Head of caudate nucleus (tissue), 42 donors: Measurements from ENCODE around the gene CYP51A1.
"Not testable (repeated sequence)": the region's sequence is repeated elsewhere in the genome, so short reads cannot be mapped to it uniquely, and the experiment has no call there.

Experiments
- DNase-seq, 42 donors: peaks; one replicate each; pipeline versions ENCODE4 v3.0.0 to v3.0.0-alpha.2; 2020 to 2021; ENCODE audit warnings: mixed read lengths in 7 of 42
- intact Hi-C: fragments of 100-400 bp; cut with DNase I; formaldehyde crosslinking; loops from one replicate; pipeline ENCODE4 v1.15.0; 2022

Gene CYP51A1

DNA sequence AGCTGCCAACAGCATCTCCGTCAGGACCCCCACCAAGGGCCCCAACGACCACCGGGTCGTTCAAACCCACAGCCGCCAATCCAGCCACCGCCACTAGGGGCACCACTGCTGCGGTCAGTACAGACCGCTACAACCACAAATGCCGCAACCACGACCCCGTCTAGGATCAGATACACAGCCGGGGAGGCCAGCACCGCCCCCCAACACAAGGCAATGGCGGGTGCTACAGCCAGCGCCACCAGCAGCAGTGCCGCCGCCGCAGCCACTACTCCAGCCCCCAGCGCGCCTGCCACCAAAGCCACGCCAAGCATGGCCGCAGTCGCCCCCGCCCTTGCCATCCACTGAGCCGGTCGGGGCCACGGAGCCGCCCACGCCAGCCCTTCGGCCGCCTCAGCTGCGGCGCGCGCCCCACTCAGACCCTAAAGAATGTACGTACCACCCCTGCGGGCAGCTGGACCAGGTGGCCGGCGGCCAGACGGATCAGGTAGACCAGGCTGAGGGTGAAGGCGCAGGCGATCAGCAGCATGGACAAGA lies 473 bp downstream of the CYP51A1 start:
- intact Hi-C loops = loop anchor here (5.0 kb wide), 1 partner anchor 113 kb away; the partner anchor contains the start of genes ANKIB1 and KRIT1
- peak; percentile 33 to 87 (median 72) for DNase-seq

DNA sequence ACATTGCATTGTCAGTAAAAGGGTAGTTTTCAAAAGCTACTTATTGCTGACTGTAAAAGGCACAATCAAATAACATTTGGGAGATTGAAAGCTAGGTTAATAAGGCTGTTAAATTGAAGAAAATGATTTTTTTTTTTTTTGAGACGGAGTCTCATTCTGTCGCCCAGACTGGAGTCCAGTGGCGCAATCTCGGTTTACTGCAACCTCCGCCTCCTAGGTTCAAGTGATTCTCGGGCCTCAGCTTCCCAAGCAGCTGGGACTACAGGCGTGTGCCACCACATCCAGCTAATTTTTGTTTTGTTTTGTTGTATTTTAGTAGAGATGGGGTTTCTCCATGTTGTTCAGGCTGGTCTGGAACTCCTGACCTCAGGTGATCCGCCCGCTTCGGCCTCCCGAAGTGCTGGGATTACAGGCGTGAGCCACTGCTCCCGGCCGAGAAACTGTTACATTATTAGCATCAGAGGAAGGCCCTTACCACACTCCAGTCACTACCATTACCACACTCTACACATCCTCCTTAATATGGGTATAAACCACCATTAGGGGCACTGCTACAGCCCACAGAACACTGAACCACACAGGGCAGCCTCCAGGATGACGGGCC lies 1.0 kb downstream of the CYP51A1 start:
- DNase-seq = peak in 3 of 42 donors; percentile 4 to 39 (median 12)
- intact Hi-C loops = loop anchor here (5.0 kb wide), 1 partner anchor 114 kb away; the partner anchor contains the start of genes ANKIB1 and KRIT1

DNA sequence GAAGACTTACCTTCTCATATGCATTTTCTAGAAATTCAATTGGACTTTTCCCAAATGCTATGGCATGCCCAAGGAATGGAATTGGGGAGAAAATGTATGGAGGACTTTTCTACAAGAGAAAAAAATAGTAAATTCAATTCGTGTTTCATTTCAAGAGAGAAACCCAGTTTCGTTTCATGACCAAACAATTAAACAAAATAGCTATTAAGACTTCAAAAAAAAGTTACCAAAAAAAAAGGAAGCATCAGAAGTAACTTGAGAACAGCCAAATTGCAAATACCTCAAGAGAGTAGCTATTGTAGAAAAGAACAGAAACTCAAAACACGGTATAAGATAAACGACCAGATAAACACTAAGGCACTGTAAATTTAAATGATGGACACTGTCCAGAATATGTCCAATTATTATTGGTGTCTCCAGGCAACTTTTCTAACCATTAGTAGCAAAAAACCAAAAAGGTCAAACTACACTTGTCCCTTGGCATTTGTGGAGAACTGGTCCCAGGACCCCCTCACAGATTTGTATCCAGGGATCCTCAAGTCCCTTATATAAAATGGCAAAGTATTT lies 2.4 kb downstream of the CYP51A1 start:
- intact Hi-C loops = loop anchor here (5.0 kb wide), 1 partner anchor 115 kb away; the partner anchor contains the start of genes ANKIB1 and KRIT1
- no peak for DNase-seq

DNA sequence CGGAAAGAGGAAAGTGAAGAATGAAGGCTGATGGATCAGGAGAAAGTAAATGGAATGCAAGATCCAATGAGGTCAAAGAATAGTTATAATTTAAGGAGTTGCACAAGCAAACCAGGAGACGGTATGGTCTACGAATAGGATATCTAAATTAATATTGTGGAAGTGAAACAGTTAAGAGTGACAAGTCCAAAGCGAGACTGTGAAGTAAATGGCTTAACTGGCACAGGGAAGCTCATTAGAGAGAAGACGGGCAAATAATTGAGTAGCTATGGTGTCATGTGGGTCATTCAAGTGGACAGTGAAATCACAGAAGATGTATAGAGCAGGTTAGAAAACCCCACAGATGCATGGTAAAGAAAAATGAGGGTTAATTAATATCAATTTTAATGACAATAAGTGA lies 3.2 kb downstream of the CYP51A1 start:
- intact Hi-C loops = loop anchor here (5.0 kb wide), 1 partner anchor 116 kb away; the partner anchor contains the start of genes ANKIB1 and KRIT1
- no peak for DNase-seq

DNA sequence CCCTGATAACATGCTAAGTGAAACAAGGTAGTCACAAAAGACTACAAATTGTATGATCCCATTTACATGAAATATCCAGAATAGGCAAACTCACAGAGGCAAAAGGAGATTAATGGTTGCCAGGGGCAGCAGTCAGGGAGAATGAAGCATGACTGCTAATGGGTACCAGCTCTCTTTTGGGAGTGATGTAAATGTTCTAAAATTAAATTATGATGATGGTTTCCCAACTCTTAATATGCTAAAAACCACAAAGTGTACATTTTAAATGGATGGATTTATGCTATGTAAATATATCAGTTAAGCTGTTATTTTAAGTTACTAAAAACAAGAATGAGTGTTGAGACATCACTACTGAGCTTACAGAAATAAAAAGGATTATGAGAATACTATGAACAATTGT lies 12.6 kb downstream of the CYP51A1 start:
- DNase-seq = no peak
- intact Hi-C loops = no loop called here

DNA sequence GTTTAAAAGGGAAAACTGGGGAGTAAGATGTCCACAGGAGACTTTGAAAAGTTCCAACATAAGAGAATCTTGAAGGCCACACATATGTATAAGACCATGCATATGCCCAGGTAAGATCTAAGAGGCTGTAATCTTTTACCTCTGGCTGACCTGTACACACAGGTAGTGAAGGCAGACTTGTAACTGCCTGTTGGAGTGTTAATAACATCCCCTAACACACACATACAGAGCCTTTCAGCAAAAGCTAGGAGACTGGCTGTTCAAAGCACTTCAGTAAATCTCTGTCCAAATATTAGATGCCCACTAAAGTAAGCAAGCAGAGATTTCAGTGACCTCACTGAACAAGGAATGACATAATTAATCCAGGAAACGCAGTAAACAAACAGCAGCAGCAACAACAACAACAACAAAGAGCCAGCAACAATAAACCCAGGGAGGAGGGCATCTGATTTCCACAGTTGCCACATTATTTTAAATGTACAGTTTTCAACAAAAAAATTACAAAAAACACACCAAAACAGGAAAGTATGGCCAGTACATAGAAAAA lies 15.0 kb downstream of the CYP51A1 start:
- DNase-seq = no peak
- intact Hi-C loops = no loop called here

DNA sequence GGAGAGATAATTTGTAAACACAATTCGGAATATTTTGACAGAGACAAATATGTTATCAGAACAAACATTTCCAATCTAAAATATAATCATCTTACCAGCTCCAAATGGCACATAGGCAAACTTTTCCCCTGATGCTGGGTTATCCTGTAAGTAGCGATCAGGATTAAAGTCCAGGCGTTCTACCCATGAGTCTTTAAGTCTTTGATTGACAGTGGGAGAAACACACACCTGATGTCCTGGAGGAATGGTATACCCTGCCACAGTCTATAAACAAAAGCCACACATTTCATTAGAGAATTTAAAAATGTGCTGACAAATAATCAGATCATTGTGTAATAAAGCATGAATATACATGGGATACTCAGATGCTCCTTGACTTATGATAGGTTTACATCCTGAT lies 17.3 kb downstream of the CYP51A1 start:
- intact Hi-C loops = no loop called here
- no peak for DNase-seq

DNA sequence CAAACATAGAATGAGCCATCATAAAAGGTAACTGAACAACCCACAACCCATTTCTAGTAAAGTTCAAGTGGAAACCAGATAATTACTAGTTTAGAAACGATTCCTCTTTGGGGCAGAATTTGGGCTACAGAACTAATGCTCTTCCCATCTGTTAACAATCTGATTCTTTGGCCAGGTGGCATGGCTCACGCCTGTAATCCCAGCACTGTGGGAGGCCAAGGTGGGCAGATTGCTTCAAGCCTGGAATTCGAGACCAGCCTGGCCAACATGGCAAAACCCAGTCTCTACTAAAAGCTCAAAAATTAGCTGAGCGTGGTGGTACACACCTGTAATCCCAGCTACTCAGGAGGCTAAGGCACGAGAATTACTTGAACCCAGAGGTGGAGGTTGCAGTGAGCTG lies 18.5 kb downstream of the CYP51A1 start:
- intact Hi-C loops = no loop called here
- DNase-seq = no peak

DNA sequence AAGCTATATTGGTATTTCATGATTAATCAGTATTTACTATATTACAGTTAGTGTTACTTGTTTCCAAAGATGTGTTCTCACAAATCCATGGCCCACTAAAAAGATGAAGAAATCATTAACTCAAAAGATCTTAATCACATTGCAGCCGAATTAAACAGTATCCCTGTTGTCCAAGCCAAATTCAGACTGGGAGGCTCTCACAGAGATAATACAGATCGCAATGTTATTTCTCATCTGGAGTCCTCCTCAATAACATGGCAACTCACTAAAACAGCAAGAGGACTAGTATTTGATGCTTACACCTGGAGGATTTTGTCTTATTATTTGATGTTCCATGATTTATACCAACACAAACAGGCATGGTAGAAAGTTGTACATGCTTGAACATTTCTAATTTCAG lies 23.4 kb downstream of the CYP51A1 start:
- intact Hi-C loops = loop anchor here (5.0 kb wide), 1 partner anchor 34 kb away; no protein-coding TSS in a partner anchor
- DNase-seq = no peak

DNA sequence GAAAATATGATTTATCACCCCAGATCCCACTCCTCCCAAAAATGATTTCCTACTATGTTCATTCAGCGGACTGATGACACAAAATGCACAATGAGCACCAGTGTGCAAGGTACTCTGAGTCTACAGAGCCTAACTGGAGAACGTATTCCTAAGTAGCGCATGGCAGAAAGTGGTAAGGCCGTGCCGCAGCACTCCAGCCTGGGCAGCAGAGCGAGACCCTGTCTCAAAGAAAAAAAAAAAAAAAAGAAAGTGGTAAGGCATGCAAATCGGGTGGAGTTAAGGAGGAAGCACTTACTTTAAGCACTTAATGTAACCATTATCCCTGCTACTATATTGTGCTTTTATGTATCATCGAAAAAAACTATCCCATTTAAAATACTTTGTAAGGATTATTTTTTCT lies 25.5 kb downstream of the CYP51A1 start:
- intact Hi-C loops = no loop called here
- DNase-seq = no peak

DNA sequence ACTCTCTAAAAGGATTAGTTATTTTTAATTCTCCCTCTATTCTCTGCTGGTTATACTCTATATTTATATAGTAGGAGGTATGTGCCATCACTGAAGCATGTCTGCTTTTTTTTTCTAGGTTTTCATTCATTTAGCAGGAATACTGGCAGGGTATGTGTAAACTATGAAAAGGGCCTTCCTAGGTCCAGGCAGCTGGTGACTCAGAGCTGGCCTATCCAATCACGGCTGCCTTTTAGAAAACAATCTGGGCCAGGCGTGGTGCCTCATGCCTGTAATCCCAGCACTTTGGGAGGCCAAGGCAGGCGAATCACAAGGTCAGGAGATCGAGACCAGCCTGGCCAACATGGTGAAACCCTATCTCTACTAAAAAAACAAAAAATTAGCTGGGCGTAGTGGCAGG lies 31.4 kb downstream of the CYP51A1 start:
- DNase-seq, intact Hi-C loops: not testable (repeated sequence)

DNA sequence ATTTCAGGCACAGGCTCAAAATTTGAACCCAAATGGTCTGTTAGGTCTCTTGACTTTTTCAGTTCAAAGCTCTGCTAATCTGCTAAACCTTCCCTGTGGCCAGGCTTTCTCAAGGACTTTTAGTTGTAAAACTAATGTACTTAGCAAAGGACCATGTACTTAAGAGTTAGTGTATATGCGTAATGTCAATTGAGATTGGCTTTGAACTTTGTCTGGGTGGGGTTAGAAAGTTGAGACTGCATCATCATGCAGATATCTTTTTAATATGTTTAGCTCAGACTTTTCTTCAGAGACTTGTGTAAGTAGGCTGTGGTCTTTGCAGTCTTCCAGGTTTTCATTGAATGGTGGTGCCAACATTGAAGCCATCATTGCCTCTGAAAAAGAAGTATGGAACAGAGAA lies 33.7 kb downstream of the CYP51A1 start:
- intact Hi-C loops = no loop called here
- no peak for DNase-seq

DNA sequence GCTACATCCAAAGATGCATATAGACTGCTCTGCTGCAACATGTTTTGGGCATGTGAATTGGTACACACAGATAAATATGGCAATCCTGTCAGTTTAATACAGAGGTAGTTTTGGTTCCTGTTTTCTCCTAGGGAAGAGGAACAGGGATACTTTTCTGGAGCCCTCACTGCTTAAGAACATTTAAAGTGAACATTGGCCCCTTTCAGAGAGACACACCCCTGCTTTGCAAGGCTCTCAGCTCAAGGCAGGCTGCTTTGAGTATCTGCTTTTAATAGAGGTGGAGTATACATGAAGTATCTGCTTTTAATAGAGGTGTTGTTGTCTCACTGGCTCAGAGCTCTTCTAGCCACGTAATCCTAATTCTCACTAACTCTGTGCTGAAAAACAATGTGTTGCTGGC lies 38.9 kb downstream of the CYP51A1 start:
- no peak for DNase-seq
- intact Hi-C loops = no loop called here

DNA sequence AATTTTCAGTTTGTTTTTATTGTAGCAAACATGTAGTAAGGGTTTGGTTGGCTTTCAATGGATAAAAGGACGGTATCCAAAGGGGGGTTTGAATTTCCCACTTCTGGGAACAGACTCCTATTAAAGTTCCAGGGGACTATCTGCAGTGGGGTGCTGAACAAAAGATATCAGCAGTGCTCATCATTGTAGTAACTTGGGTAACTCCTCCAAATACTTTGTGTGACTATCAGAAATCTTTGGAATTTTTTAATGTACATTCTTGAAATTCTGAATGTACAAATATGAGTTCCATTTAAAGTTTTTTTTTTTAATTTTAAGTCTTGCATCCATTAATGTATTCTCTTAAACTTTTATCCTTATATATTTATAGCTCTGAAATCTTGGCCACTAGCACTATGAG lies 42.1 kb downstream of the CYP51A1 start:
- no peak for DNase-seq
- intact Hi-C loops = no loop called here

DNA sequence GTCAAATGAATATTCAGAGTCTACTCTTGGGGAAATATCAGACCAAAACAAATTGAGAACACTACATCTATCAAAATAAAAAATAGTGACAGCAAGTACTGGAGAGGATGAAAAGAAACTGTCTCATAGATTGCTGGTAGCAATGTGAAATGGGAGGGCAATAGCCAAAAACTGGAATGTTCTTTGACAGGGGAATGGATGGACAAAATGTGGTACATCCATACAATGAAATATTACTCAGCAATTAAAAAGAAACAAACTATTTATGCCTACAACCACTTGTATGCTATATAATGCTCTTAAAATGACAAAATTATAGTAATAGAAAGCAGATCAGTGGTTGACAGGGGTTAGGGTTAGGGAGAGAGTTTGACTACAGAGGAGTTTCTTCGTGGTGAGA lies 46.0 kb downstream of the CYP51A1 start:
- intact Hi-C loops = no loop called here
- DNase-seq = no peak

DNA sequence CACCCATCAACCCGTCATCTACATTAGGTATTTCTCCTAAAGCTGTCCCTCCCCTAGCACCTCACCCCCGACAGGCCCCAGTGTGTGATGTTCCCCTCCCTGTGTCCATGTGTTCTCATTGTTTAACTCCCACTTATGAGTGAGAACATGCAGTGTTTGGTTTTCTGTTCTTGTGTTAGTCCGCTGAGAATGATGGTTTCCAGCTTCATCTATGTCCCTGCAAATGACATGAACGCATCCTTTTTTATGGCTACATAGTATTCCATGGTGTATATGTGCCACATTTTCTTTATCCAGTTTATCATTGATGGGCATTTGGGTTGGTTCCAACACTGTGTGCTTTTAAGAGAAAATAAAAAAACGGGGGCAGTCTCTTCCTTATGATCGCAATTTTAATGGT lies 50.4 kb downstream of the CYP51A1 start:
- intact Hi-C loops, DNase-seq: not testable (repeated sequence)

DNA sequence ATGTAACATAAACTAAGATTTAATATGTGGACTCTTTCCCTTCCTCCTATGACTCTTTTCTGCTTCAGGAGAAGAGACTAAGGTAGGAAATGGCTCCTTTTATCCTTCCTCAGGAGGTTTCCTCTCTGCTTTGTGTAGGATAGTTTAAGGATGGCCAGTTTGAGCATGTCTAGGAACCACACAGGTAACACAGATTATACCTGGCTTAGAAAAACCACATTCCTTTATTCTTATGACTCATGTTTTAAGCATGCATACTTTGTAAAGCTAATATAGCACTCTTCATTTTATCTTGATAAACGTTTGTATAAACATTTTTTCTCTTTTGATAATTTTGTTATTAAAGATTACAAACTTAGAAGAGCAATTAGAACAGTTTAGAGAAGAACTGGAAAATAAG lies 57.8 kb downstream of the CYP51A1 start:
- DNase-seq = no peak
- intact Hi-C loops = loop anchor here (5.0 kb wide), 1 partner anchor 36 kb away; no protein-coding TSS in a partner anchor

DNA sequence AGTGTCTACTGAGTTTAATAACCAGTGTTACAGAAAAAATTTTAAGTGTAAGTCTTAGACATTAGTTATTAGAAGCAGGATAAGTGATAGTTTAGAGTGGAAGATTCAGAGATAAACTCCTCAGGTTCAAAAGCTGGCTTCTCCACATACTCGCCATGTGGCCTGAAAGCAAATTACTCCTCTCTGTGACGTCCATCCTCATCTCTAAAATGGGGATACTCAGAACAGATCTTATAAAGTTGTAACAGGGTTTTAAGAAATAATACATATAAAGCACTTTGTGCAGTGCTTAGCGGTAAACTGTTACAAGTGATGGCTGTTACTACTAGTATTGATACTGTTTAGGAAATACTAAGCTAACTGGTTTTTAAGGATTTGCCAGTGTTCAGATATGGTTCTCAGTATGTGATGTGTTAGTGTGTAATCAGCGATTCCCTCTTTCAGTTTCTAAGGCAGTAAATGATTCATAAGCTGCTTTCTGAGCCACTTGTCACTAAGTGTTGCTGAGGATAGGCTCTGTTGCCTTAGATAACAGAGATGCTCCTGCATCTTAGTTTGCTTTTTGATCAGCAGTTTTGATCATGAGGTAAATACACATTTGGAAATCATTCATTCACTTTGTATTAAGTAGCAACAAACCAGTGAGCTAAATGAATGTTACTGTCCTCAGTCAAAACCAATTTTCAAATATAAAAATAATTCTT lies 58.7 kb downstream of the CYP51A1 start:
- intact Hi-C loops = loop anchor here (5.0 kb wide), 1 partner anchor 37 kb away; no protein-coding TSS in a partner anchor
- no peak for DNase-seq

DNA sequence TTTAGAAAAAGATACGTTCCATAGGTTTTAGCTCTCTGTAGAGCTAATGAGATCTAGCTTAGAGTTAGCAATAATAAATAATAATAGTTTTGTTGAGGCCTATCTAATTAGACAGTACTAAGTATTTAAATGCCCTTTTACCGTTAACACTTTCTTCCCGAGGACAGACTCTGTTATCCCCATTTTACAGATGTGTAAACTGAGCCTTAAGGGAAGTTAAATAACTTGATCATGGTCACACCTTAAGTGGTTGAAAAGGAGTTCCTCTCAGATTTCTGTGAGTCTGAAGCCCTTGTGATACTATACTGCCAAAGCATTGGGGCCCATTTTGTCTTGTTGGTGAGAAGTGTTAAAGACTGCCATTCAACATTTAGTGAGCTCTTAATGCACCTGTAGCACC lies 61.6 kb downstream of the CYP51A1 start:
- intact Hi-C loops = no loop called here
- no peak for DNase-seq

DNA sequence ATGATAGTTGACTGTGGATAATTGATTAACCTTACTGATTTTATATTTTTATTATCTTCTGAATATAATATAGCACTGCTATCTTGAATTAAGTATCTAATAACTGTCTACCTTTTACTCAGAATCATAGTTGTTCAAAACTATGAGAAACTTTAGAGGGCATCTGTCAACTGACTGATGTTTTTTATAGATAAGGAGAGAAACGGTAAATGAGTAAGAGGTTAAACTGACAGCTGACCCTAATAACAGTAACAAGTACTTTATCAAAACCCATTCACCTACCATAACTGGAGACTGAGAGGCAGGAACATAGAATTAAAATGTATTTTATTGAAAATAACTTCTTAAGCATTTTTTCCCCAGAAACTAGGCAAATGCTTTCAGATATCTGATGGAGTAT lies 62.2 kb downstream of the CYP51A1 start:
- no peak for DNase-seq
- intact Hi-C loops = no loop called here
